HUDEP-2 (cell line): ENCODE data around the gene PLA2G2C.

Experiments used
- DNase-seq, 76 experiments: peaks; one replicate each; lab custom pipeline; 2025; ENCODE audit not compliant: unreplicated experiment in 76 of 76; lab: John Stamatoyannopoulos, UW

The PLA2G2C gene

GRCh38 chr1:20209471-20209870 is 23.2 kb upstream of the PLA2G2C start:
- DNase-seq, result no peak

GRCh38 chr1:20207546-20207945 is 21.2 kb upstream of the PLA2G2C start:
- no peak for DNase-seq

GRCh38 chr1:20202166-20202565 is 15.8 kb upstream of the PLA2G2C start:
- DNase-seq, result no peak

GRCh38 chr1:20200966-20201365 is 14.6 kb upstream of the PLA2G2C start:
- DNase-seq, result no peak

GRCh38 chr1:20199840-20200239 is 13.5 kb upstream of the PLA2G2C start:
- DNase-seq, result no peak

- peak in 70 of 76 experiments; percentile 12 to 87 (median 62) for DNase-seq
Observed at GRCh38 chr1:20199403-20199802, 13.1 kb upstream of the PLA2G2C start.

GRCh38 chr1:20198918-20199317 is 12.6 kb upstream of the PLA2G2C start:
- peak in 64 of 76 experiments; percentile 12 to 91 (median 68) for DNase-seq

GRCh38 chr1:20198296-20198695 is 12.0 kb upstream of the PLA2G2C start:
- DNase-seq, result no peak

- DNase-seq, result peak in 75 of 76 experiments; percentile 16 to 95 (median 87)
Observed at GRCh38 chr1:20197329-20197791, 11.0 kb upstream of the PLA2G2C start.

- no peak for DNase-seq
Observed at GRCh38 chr1:20195462-20195780, 9.1 kb upstream of the PLA2G2C start.

- DNase-seq, result peak in 60 of 76 experiments; percentile 14 to 76 (median 54)
Observed at GRCh38 chr1:20194757-20195461, 8.6 kb upstream of the PLA2G2C start.

- DNase-seq, result no peak
Observed at GRCh38 chr1:20194224-20194623, 7.9 kb upstream of the PLA2G2C start.

- no peak for DNase-seq
Observed at GRCh38 chr1:20192871-20193411, 6.6 kb upstream of the PLA2G2C start.

- DNase-seq, result no peak
Observed at GRCh38 chr1:20192364-20192763, 6.0 kb upstream of the PLA2G2C start.

- no peak for DNase-seq
Observed at GRCh38 chr1:20191266-20191825, 5.0 kb upstream of the PLA2G2C start.

- no peak for DNase-seq
Observed at GRCh38 chr1:20190256-20191160, 4.2 kb upstream of the PLA2G2C start.

- DNase-seq, result no peak
Observed at GRCh38 chr1:20189664-20190063, 3.3 kb upstream of the PLA2G2C start.

GRCh38 chr1:20188455-20188817 is 2.1 kb upstream of the PLA2G2C start:
- no peak for DNase-seq

GRCh38 chr1:20187813-20188454 is 1.6 kb upstream of the PLA2G2C start:
- DNase-seq, result peak in 74 of 76 experiments; percentile 10 to 91 (median 76)

GRCh38 chr1:20187103-20187812 is 940 bp upstream of the PLA2G2C start:
- DNase-seq, result peak in 75 of 76 experiments; percentile 30 to 93 (median 82)
